ENCODE data around the gene NBPF1.
"Not testable (repeated sequence)": the region's sequence is repeated elsewhere in the genome, so short reads cannot be mapped to it uniquely, and the experiment has no call there.

Gene NBPF1

GRCh38 chr1:16621681-16622315 lies 8.4 kb upstream of the NBPF1 start:
- DNase-seq (ENCODE audit: low read depth) = not testable (repeated sequence)

- DNase-seq (ENCODE audit: low read depth) = no peak
These were observed 7.9 kb upstream of the NBPF1 start for GRCh38 chr1:16621300-16621658.

GRCh38 chr1:16619803-16620501 lies 6.6 kb upstream of the NBPF1 start:
- not testable (repeated sequence) for DNase-seq (ENCODE audit: low read depth)

- no peak for DNase-seq (ENCODE audit: low read depth)
These were observed 5.4 kb upstream of the NBPF1 start for GRCh38 chr1:16618719-16619118.

- no peak for DNase-seq (ENCODE audit: low read depth)
These were observed 4.6 kb upstream of the NBPF1 start for GRCh38 chr1:16617778-16618580.

- no peak for DNase-seq (ENCODE audit: low read depth)
These were observed 3.8 kb upstream of the NBPF1 start for GRCh38 chr1:16617114-16617631.

GRCh38 chr1:16615253-16616252 lies 2.2 kb upstream of the NBPF1 start:
- DNase-seq (ENCODE audit: low read depth) = no peak

- DNase-seq (ENCODE audit: low read depth) = no peak
These were observed 1.2 kb upstream of the NBPF1 start for GRCh38 chr1:16614361-16615252.

- DNase-seq (ENCODE audit: low read depth) = no peak
These were observed 812 bp downstream of the NBPF1 start for GRCh38 chr1:16612332-16613172.

- not testable (repeated sequence) for DNase-seq (ENCODE audit: low read depth)
These were observed 1.4 kb downstream of the NBPF1 start for GRCh38 chr1:16611981-16612331.

- not testable (repeated sequence) for DNase-seq (ENCODE audit: low read depth)
These were observed 2.2 kb downstream of the NBPF1 start for GRCh38 chr1:16611164-16611563.

GRCh38 chr1:16610553-16610952 lies 2.8 kb downstream of the NBPF1 start:
- not testable (repeated sequence) for DNase-seq (ENCODE audit: low read depth)

- DNase-seq (ENCODE audit: low read depth) = not testable (repeated sequence)
These were observed 3.6 kb downstream of the NBPF1 start for GRCh38 chr1:16609761-16610160.

- DNase-seq (ENCODE audit: low read depth) = no peak
These were observed 4.4 kb downstream of the NBPF1 start for GRCh38 chr1:16608838-16609560.

- DNase-seq (ENCODE audit: low read depth) = not testable (repeated sequence)
These were observed 5.2 kb downstream of the NBPF1 start for GRCh38 chr1:16607853-16608815.

GRCh38 chr1:16607433-16607851 lies 5.9 kb downstream of the NBPF1 start:
- DNase-seq (ENCODE audit: low read depth) = no peak

GRCh38 chr1:16606666-16607432 lies 6.5 kb downstream of the NBPF1 start:
- not testable (repeated sequence) for DNase-seq (ENCODE audit: low read depth)
